Measurements from ENCODE around the gene PRAC2. TPM values are rescaled to one million over a fixed set of nuclear protein-coding genes. Genes with fewer than 3 reads are reported as not detected.

PRAC2 gene
- total and polyA plus RNA-seq, 4 donors: not detected

DNA sequence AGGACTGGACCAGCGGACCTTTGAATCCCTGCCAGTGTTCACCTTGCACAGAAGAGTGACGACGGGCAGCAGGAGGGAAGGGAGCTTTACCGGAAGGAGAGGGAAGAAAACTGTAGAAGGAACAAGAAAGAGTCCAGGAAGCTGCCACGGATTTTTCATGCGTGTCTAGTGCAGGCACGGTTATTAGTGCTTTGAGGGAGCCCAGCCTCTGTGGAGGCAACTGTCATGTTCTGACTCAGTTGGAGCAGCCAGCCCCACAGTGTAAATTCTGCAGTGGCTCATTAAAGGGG, 12.0 kb downstream of the PRAC2 start:
- WGBS: 21% methylated on average over 7 of the region's 7 CpGs
- Histone ChIP-seq H3K27ac (ENCODE audit: low read depth in 1 of 2, low read length in 2 of 2) (no peak overlapping the region), H3K4me3 (ENCODE audit: low read depth in 1 of 3, low read length in 3 of 3) (no peak overlapping the region), H3K9ac (ENCODE audit: low read depth in 1 of 2, low read length in 2 of 2) (no peak overlapping the region), H3K9me3 (ENCODE audit: control insufficient read depth in 4 of 4, low read length in 3 of 4) (no peaks in the 10 kb centered on the region), H3K27me3 (ENCODE audit: control insufficient read depth in 4 of 4, insufficient read depth in 4 of 4, low read length in 3 of 4) (peaks cover 3 to 42% (median 27%) of the 10 kb centered on the region in 4 donors), H3K36me3 (ENCODE audit: control insufficient read depth in 4 of 4, insufficient read depth in 3 of 4, low read depth in 1 of 4, low read length in 3 of 4) (peaks cover 0 to 2% (median 0%) of the 10 kb centered on the region in 4 donors), H3K4me1 (ENCODE audit: control insufficient read depth in 4 of 4, insufficient read depth in 4 of 4, low read length in 3 of 4) (peaks cover 0 to 4% (median 2%) of the 10 kb centered on the region in 4 donors)
- no peak for TF ChIP-seq HNF4A (conservative IDR thresholded peaks at IDR 0.05)
- TF ChIP-seq, protein P1, sequence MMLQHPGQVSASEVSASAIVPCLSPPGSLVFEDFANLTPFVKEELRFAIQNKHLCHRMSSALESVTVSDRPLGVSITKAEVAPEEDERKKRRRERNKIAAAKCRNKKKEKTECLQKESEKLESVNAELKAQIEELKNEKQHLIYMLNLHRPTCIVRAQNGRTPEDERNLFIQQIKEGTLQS (IDR thresholded peaks at IDR 0.05): no peak
- no peak for TF ChIP-seq RXRA (IDR thresholded peaks at IDR 0.05)
- TF ChIP-seq GABPA (IDR thresholded peaks at IDR 0.05 in 1 of 2, conservative IDR thresholded peaks at IDR 0.05 in 1 of 2): no peak
- TF ChIP-seq TAF1 (conservative IDR thresholded peaks at IDR 0.05): no peak
- no peak for TF ChIP-seq SP1 (IDR thresholded peaks at IDR 0.05)
- no peak for TF ChIP-seq EGR1 (IDR thresholded peaks at IDR 0.05; ENCODE audit: low read depth in 2 of 2)
- no peak for TF ChIP-seq JUND (IDR thresholded peaks at IDR 0.05)
- no peak for TF ChIP-seq NR2F2 (IDR thresholded peaks at IDR 0.05)
- TF ChIP-seq, protein P2, sequence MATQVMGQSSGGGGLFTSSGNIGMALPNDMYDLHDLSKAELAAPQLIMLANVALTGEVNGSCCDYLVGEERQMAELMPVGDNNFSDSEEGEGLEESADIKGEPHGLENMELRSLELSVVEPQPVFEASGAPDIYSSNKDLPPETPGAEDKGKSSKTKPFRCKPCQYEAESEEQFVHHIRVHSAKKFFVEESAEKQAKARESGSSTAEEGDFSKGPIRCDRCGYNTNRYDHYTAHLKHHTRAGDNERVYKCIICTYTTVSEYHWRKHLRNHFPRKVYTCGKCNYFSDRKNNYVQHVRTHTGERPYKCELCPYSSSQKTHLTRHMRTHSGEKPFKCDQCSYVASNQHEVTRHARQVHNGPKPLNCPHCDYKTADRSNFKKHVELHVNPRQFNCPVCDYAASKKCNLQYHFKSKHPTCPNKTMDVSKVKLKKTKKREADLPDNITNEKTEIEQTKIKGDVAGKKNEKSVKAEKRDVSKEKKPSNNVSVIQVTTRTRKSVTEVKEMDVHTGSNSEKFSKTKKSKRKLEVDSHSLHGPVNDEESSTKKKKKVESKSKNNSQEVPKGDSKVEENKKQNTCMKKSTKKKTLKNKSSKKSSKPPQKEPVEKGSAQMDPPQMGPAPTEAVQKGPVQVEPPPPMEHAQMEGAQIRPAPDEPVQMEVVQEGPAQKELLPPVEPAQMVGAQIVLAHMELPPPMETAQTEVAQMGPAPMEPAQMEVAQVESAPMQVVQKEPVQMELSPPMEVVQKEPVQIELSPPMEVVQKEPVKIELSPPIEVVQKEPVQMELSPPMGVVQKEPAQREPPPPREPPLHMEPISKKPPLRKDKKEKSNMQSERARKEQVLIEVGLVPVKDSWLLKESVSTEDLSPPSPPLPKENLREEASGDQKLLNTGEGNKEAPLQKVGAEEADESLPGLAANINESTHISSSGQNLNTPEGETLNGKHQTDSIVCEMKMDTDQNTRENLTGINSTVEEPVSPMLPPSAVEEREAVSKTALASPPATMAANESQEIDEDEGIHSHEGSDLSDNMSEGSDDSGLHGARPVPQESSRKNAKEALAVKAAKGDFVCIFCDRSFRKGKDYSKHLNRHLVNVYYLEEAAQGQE (IDR thresholded peaks at IDR 0.05): no peak
- no peak for DNase-seq (ENCODE audit: low spot score)

DNA sequence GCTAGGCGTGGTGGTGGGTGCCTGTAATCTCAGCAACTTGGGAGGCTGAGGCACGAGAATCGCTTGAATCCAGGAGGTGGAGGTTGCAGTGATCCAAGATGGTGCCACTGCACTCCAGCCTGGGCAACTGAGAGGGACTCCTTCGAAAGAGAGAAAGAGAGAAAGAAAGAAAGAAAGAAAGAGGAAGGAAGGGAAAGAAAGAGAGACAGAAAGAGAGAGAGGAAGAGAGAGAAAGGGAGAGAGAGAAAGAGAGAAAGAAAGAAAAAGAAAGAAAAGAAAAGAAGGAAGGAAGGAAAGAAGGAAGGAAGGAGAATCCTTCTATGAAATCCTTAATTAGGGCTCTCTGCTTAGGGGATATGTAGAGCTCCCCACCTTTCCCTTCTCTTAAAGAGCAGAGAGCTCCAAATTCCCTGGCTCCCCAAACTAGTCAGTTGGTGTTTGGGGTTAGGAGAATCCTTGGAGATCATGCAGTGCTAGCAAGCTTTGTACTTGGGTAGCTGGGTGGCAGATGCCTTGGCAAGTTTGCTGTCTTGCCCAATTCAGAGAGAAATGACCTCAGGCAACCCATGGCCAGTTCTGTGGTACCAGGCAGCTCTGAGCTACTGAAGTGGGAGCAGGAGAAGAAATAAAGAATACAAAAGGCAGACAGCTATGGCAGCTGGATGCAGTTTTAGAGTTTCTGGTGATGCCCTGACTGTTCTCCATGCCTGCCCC, 14.5 kb downstream of the PRAC2 start:
- Histone ChIP-seq H3K36me3 (ENCODE audit: control insufficient read depth in 4 of 4, insufficient read depth in 3 of 4, low read depth in 1 of 4, low read length in 3 of 4) (no peaks in the 10 kb centered on the region), H3K27me3 (ENCODE audit: control insufficient read depth in 4 of 4, insufficient read depth in 4 of 4, low read length in 3 of 4) (peaks cover 7 to 35% (median 26%) of the 10 kb centered on the region in 4 donors), H3K9ac (ENCODE audit: low read depth in 1 of 2, low read length in 2 of 2) (no peak overlapping the region), H3K4me3 (ENCODE audit: low read depth in 1 of 3, low read length in 3 of 3) (no peak overlapping the region), H3K9me3 (ENCODE audit: control insufficient read depth in 4 of 4, low read length in 3 of 4) (peaks cover 0 to under 1% (median 0%) of the 10 kb centered on the region in 4 donors), H3K4me1 (ENCODE audit: control insufficient read depth in 4 of 4, insufficient read depth in 4 of 4, low read length in 3 of 4) (peaks cover 0 to 4% (median 2%) of the 10 kb centered on the region in 4 donors), H3K27ac (ENCODE audit: low read depth in 1 of 2, low read length in 2 of 2) (no peak overlapping the region)
- DNase-seq (ENCODE audit: low spot score): no peak
- no peak for TF ChIP-seq JUND (IDR thresholded peaks at IDR 0.05)
- no peak for TF ChIP-seq NR2F2 (IDR thresholded peaks at IDR 0.05)
- TF ChIP-seq TAF1 (conservative IDR thresholded peaks at IDR 0.05): no peak
- TF ChIP-seq, protein P3, sequence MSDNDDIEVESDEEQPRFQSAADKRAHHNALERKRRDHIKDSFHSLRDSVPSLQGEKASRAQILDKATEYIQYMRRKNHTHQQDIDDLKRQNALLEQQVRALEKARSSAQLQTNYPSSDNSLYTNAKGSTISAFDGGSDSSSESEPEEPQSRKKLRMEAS (IDR thresholded peaks at IDR 0.05): no peak
- WGBS: 50% methylated on average over 4 of the region's 4 CpGs

DNA sequence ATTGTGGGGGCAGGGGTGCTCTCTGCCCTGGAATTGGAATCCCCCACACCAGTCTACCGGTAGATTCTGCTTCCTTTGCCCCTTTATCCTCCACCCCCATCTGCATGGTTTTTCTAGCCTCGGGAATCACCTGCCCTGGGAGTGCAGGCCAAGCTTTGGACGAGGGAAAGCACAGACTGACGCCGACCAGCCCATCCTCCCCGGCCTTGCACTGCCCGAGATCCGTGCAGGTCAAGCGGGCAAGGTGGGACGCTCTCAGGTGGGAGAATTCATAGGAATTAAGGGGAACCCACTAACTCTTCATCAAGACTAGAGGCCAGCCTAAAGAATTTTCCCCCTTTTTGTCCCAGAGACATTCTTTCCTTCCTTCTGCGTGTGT, 15.4 kb downstream of the PRAC2 start:
- Histone ChIP-seq H3K27me3 (ENCODE audit: control insufficient read depth in 4 of 4, insufficient read depth in 4 of 4, low read length in 3 of 4) (peaks cover 7 to 41% (median 23%) of the 10 kb centered on the region in 4 donors), H3K4me3 (ENCODE audit: low read depth in 1 of 3, low read length in 3 of 3) (no peak overlapping the region), H3K27ac (ENCODE audit: low read depth in 1 of 2, low read length in 2 of 2) (no peak overlapping the region), H3K9me3 (ENCODE audit: control insufficient read depth in 4 of 4, low read length in 3 of 4) (peaks cover 0 to 3% (median 0%) of the 10 kb centered on the region in 4 donors), H3K36me3 (ENCODE audit: control insufficient read depth in 4 of 4, insufficient read depth in 3 of 4, low read depth in 1 of 4, low read length in 3 of 4) (no peaks in the 10 kb centered on the region), H3K9ac (ENCODE audit: low read depth in 1 of 2, low read length in 2 of 2) (no peak overlapping the region), H3K4me1 (ENCODE audit: control insufficient read depth in 4 of 4, insufficient read depth in 4 of 4, low read length in 3 of 4) (peaks cover 0 to 4% (median 0%) of the 10 kb centered on the region in 4 donors)
- no peak for DNase-seq (ENCODE audit: low spot score)
- TF ChIP-seq, protein P4, sequence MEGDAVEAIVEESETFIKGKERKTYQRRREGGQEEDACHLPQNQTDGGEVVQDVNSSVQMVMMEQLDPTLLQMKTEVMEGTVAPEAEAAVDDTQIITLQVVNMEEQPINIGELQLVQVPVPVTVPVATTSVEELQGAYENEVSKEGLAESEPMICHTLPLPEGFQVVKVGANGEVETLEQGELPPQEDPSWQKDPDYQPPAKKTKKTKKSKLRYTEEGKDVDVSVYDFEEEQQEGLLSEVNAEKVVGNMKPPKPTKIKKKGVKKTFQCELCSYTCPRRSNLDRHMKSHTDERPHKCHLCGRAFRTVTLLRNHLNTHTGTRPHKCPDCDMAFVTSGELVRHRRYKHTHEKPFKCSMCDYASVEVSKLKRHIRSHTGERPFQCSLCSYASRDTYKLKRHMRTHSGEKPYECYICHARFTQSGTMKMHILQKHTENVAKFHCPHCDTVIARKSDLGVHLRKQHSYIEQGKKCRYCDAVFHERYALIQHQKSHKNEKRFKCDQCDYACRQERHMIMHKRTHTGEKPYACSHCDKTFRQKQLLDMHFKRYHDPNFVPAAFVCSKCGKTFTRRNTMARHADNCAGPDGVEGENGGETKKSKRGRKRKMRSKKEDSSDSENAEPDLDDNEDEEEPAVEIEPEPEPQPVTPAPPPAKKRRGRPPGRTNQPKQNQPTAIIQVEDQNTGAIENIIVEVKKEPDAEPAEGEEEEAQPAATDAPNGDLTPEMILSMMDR (IDR thresholded peaks at IDR 0.05; ENCODE audit: low read depth, low read length, missing input control): no peak
- TF ChIP-seq, protein P3 (IDR thresholded peaks at IDR 0.05): no peak
- TF ChIP-seq JUND (IDR thresholded peaks at IDR 0.05): no peak
- no peak for TF ChIP-seq RXRA (IDR thresholded peaks at IDR 0.05)
- no peak for TF ChIP-seq NR2F2 (IDR thresholded peaks at IDR 0.05)
- 9% methylated on average over 11 of the region's 11 CpGs for WGBS
